Muscle layer of duodenum (tissue), 2 donors: ENCODE data around the gene GSAP.
"Not testable (repeated sequence)": the region's sequence is repeated elsewhere in the genome, so short reads cannot be mapped to it uniquely, and the experiment has no call there.

Source experiments
- H3K27ac ChIP-seq: one replicate; pipeline ENCODE4 v1.7.0; 2013; ENCODE audit warnings: mild to moderate bottlenecking, low read length
- H3K27me3 ChIP-seq: one replicate; pipeline ENCODE4 v1.7.0; 2013; ENCODE audit warnings: low read depth, mild to moderate bottlenecking, control low read depth, low read length
- H3K36me3 ChIP-seq, 2 donors: one replicate each; pipeline ENCODE4 v1.7.0; 2013; ENCODE audit warnings: low read length in 2 of 2, control low read depth in 1 of 2, mild to moderate bottlenecking in 1 of 2; ENCODE audit not compliant: insufficient read depth in 2 of 2, control insufficient read depth in 1 of 2
- H3K4me1 ChIP-seq, 2 donors: one replicate each; pipeline ENCODE4 v1.7.0; 2013; ENCODE audit warnings: low read length in 2 of 2, mild to moderate bottlenecking in 2 of 2, control low read depth in 1 of 2, moderate library complexity in 1 of 2; ENCODE audit not compliant: insufficient read depth in 2 of 2, control insufficient read depth in 1 of 2
- H3K4me3 ChIP-seq, 2 donors: one replicate each; pipeline ENCODE4 v1.7.0; 2013; ENCODE audit warnings: low read length in 2 of 2, low read depth in 1 of 2, mild to moderate bottlenecking in 1 of 2
- H3K9me3 ChIP-seq, 2 donors: one replicate each; pipeline ENCODE4 v1.7.0; 2013; ENCODE audit warnings: low read length in 2 of 2, control low read depth in 1 of 2, mild to moderate bottlenecking in 1 of 2; ENCODE audit not compliant: control insufficient read depth in 1 of 2
- donor health status: healthy.

GSAP gene

DNA sequence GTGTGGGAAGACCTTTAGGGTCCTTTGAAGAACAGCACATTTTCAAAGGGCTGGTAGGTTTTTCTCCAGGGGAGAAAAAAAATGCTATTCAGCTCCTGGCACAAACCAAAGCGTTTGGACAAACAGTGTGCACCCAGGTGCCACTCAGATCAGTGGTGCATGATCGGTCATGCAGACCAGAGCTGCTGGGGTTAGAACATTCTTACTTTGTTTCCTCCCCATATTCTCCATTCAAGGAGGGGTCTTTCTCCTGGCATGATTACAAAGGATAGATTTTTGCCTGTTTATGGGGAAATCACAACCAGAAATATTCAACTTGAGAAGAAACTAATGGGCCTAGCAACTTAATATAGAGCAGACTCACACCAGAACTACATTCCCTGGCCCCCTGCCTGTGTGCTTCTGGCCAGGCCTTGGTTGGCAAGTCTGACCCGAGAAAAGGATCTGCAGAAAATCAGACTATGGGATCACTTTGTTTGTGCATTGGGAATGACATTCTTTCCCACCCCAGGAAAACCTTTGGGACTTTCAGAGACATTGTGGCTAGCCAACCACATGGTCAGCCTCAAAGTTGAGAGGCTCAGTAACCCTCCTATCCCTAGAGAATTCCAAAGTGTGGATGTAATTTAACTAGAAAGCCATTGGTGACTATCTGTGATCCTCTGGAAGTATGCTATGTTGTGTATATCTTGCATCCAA is 134.2 kb downstream of the GSAP start:
- H3K9me3 ChIP-seq = no peaks in the 10 kb centered on the region
- H3K27ac ChIP-seq = no peak overlapping the region
- peak overlapping the region in 1 of 2 donors; percentile 34 for H3K4me3 ChIP-seq
- no peaks in the 10 kb centered on the region for H3K27me3 ChIP-seq
- peaks cover 10 to 27% of the 10 kb centered on the region in 2 donors for H3K4me1 ChIP-seq
- H3K36me3 ChIP-seq = no peaks in the 10 kb centered on the region

DNA sequence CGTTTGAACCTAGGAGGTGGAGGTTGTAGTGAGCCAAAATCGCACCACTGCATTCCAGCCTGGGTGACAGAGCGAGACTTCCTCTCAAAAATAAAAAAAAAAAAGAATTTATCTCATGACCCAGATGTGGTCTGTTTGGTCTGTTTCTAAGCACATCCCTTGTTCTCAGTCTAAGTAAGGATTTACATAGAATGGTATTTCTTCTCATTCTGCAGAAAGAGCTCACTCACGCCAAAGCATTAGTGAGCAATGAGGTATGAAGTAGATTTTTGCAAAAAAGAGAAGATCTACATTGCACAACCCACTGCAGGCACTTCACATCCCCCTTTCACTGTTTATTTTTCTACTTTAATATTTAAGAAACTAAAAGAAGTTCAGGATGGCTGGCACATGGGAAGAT is 140.0 kb downstream of the GSAP start:
- Histone ChIP-seq H3K36me3 (no peaks in the 10 kb centered on the region), H3K27me3 (no peaks in the 10 kb centered on the region), H3K9me3 (no peaks in the 10 kb centered on the region), H3K4me3 (no peak overlapping the region), H3K4me1 (peaks cover under 1 to 7% of the 10 kb centered on the region in 2 donors), H3K27ac (no peak overlapping the region)

DNA sequence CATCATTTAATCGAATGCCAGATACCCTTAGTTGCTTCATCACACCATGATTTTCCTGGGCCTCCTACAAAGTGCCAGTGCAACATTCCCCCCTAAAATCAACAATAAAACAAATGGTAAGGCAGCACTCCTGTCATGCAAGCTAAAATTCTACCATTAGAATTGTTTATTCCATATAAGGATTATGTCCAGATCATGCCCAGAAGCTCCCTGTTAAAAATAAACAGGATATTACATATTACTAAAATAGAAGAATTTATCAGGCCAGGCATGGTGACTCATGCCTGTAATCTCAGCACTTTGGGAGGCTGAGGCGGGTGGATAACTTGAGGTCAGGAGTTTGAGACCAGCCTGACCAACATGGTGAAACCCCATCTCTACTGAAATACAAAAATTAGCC is 140.5 kb downstream of the GSAP start:
- not testable (repeated sequence) for H3K4me3 ChIP-seq, H3K27me3 ChIP-seq, H3K9me3 ChIP-seq, H3K4me1 ChIP-seq, H3K27ac ChIP-seq, H3K36me3 ChIP-seq

DNA sequence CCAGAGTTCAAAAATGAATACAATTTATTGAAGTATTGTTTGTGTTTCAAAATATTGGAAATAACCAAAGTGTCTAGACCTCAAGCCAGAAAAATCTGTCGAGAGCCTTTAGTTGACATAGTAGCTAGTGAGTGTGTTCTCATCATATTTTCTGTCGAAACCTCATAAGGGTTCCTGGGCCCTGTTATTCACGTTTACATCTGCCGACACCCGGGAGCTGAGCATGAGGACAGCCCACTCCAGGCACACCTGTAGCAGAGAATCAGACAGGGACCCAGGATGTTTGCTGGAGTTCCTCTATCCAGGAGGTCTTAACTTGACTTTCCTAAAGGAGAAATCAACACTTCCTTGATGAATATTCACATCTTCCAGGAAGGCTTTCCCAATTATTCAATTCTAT is 144.4 kb downstream of the GSAP start:
- H3K27ac ChIP-seq = no peak overlapping the region
- H3K27me3 ChIP-seq = no peaks in the 10 kb centered on the region
- H3K9me3 ChIP-seq = no peaks in the 10 kb centered on the region
- no peak overlapping the region for H3K4me3 ChIP-seq
- peaks cover 0 to 4% of the 10 kb centered on the region in 2 donors for H3K4me1 ChIP-seq
- H3K36me3 ChIP-seq = peaks cover 0 to 4% of the 10 kb centered on the region in 2 donors

DNA sequence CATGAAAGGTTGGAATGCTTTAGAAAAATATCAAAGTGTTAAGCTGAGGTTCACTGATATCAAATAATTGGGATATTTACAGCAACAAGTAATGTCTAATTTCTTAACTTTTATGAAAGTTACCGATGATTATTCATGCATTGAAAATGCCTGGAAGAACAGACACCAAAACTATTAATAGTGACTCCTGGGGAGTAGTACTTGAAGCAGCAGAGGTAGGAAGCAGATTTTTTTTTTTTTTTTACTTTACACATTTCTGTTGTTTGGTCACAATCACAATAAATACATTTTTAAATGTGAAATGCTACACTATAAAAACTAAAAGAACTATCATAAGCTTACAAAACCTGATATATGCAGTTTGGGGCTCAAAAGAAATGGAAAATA is 146.1 kb downstream of the GSAP start:
- peak overlapping the region; percentile 19 for H3K27ac ChIP-seq
- no peaks in the 10 kb centered on the region for H3K9me3 ChIP-seq
- no peak overlapping the region for H3K4me3 ChIP-seq
- H3K36me3 ChIP-seq = peaks cover 0 to 4% of the 10 kb centered on the region in 2 donors
- no peaks in the 10 kb centered on the region for H3K27me3 ChIP-seq
- H3K4me1 ChIP-seq = peaks cover 0 to 4% of the 10 kb centered on the region in 2 donors

DNA sequence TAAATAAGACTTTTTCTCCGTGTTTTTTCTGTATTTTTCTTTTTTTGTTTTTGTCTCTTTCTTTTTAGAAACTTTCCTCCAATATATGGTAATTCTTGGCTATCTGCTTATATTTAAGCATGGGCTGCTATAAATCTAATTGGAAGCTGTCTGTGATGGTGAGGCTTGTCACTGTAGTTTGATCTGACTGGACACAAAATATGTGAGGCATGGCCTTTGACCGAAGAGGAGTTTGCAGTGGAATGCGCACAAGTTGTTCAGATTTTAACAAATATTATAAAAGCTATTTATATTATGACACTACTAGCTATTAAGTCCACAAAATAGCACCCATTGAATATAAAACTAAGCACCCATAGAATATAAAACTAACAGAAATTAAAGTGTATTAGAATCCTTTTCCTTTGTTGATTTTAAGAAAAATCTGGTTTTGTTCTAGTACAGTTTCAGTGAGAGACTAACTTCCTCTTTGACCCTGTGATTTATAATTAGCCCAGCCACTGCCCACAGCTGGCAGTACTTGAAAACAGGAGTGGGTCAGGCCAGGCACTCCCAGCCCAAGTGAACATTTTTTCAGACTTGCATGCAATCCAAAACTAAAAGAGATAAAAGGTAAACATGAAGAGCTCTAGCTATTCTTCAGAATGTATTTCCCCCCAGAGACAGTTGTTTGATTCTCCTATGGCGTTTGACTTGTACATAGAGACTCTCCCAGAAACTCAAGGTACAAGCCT is 146.6 kb downstream of the GSAP start:
- Histone ChIP-seq H3K27me3 (no peaks in the 10 kb centered on the region), H3K4me3 (no peak overlapping the region), H3K27ac (peak overlapping the region; percentile 19), H3K4me1 (peaks cover 0 to 4% of the 10 kb centered on the region in 2 donors), H3K9me3 (no peaks in the 10 kb centered on the region), H3K36me3 (peaks cover 0 to 4% of the 10 kb centered on the region in 2 donors)

DNA sequence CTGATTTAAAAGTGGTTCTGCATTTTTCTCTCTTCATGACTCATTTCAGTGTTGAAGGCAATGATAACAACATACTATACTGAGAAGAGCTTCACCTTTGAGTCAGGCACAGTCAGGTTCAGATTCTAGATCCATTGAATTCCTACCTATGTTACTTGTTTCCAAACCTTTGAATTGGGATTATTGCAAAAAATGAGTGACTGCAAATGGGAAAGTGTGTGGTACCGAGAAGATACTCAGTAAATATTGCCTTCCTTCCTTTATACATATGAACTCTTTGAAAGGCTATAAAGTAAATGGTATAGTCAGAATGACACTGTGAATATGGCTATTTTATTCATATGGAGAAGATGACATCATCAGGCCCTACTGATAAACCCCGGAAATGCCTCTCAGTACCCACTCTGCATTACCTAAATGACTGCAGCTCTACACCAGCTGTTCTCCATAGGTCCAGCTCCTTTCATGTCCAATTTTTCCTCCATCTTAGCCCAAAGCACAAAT is 149.8 kb downstream of the GSAP start:
- H3K4me3 ChIP-seq = no peak overlapping the region
- no peaks in the 10 kb centered on the region for H3K27me3 ChIP-seq
- peaks cover 0 to 4% of the 10 kb centered on the region in 2 donors for H3K4me1 ChIP-seq
- H3K27ac ChIP-seq = no peak overlapping the region
- H3K9me3 ChIP-seq = no peaks in the 10 kb centered on the region
- H3K36me3 ChIP-seq = peaks cover 0 to 4% of the 10 kb centered on the region in 2 donors

DNA sequence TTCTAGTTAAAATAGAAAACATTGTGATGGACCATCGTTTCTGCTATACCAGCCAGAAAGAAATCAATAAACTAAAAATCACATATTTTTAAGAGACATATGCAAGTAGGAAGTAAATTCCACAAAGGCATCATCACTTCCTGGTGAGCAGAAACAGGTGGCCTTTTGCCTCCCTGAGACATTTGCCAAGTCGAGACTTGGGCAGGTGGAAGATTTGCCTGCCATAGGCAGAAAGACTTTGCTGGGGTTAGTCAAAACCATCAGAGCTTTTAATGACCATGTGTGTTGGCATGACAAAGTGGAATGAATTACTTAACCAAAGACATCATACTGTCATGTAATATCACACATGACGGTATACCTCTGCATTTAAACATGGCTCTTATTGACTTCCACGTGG is 150.5 kb downstream of the GSAP start:
- Histone ChIP-seq H3K27me3 (no peaks in the 10 kb centered on the region), H3K4me3 (no peak overlapping the region), H3K27ac (no peak overlapping the region), H3K9me3 (no peaks in the 10 kb centered on the region), H3K4me1 (peaks cover 0 to 4% of the 10 kb centered on the region in 2 donors), H3K36me3 (peaks cover 0 to 4% of the 10 kb centered on the region in 2 donors)

DNA sequence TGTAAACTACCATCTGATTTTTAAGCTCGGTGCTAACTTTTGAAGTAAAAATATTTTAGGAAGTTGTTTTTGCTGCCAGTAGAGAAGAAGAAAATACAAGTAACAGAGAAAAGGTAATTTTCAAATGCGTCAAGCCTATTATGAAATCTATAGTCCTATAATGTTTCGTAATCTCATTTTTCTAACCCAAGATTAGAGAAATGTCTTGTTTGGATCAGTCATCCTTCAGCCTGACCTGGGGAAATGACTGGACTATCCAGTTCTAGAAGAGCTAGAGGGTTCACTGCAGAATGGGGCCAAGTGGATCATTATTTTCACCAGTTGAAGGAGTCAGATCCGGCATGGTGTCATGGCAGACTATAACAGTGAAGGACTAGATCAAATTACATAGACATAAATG is 153.8 kb downstream of the GSAP start:
- Histone ChIP-seq H3K4me1 (no peaks in the 10 kb centered on the region), H3K36me3 (no peaks in the 10 kb centered on the region), H3K4me3 (no peak overlapping the region), H3K27ac (no peak overlapping the region), H3K27me3 (no peaks in the 10 kb centered on the region), H3K9me3 (no peaks in the 10 kb centered on the region)
